ENCODE results near the gene TMEM185B.
"Not testable (repeated sequence)": the region's sequence is repeated elsewhere in the genome, so short reads cannot be mapped to it uniquely, and the experiment has no call there.

The TMEM185B gene

GRCh38 chr2:120251078-120251477 is 27.9 kb upstream of the TMEM185B start:
- no peak for DNase-seq

GRCh38 chr2:120250640-120251039 is 27.4 kb upstream of the TMEM185B start:
- no peak for DNase-seq

GRCh38 chr2:120247851-120248250 is 24.7 kb upstream of the TMEM185B start:
- no peak for DNase-seq

GRCh38 chr2:120246546-120247300 is 23.5 kb upstream of the TMEM185B start:
- no peak for DNase-seq

- no peak for DNase-seq
These were observed 22.5 kb upstream of the TMEM185B start for GRCh38 chr2:120245520-120246332.

- DNase-seq, result no peak
These were observed 21.7 kb upstream of the TMEM185B start for GRCh38 chr2:120244656-120245519.

- DNase-seq, result no peak
These were observed 20.8 kb upstream of the TMEM185B start for GRCh38 chr2:120243875-120244553.

GRCh38 chr2:120243211-120243610 is 20.0 kb upstream of the TMEM185B start:
- DNase-seq, result no peak

- no peak for DNase-seq
These were observed 18.5 kb upstream of the TMEM185B start for GRCh38 chr2:120241684-120242083.

- no peak for DNase-seq
These were observed 17.8 kb upstream of the TMEM185B start for GRCh38 chr2:120240901-120241429.

- no peak for DNase-seq
These were observed 16.5 kb upstream of the TMEM185B start for GRCh38 chr2:120239488-120240287.

- no peak for DNase-seq
These were observed 15.7 kb upstream of the TMEM185B start for GRCh38 chr2:120238728-120239487.

GRCh38 chr2:120237491-120237902 is 14.3 kb upstream of the TMEM185B start:
- no peak for DNase-seq

- no peak for DNase-seq
These were observed 13.6 kb upstream of the TMEM185B start for GRCh38 chr2:120236791-120237190.

GRCh38 chr2:120236316-120236715 is 13.1 kb upstream of the TMEM185B start:
- no peak for DNase-seq

- DNase-seq, result no peak
These were observed 12.5 kb upstream of the TMEM185B start for GRCh38 chr2:120235681-120236080.

- DNase-seq, result not testable (repeated sequence)
These were observed 12.0 kb upstream of the TMEM185B start for GRCh38 chr2:120235158-120235557.

- DNase-seq, result no peak
These were observed 10.1 kb upstream of the TMEM185B start for GRCh38 chr2:120233292-120233691.

GRCh38 chr2:120231974-120232635 is 8.9 kb upstream of the TMEM185B start:
- peak; percentile 61 for DNase-seq

- peak; percentile 38 for DNase-seq
These were observed 8.4 kb upstream of the TMEM185B start for GRCh38 chr2:120231564-120231973.

Data from activated CD8-positive, alpha-beta memory T cell treated with anti-CD3 and anti-CD28 coated beads, Interleukin-2, amount 50 U/mL, for 4 hours (primary cell).